HepG2 (cell line): ENCODE data around the gene PTGES3. TPM values are rescaled to one million over a fixed set of nuclear protein-coding genes. Genes with fewer than 3 reads are reported as not detected.

Experiments
- ETV6 ChIP-seq: sonication (generic); formaldehyde crosslinking; conservative IDR thresholded peaks from 2 replicates; pipeline ENCODE4 v1.4.0; 2020; ENCODE audit warnings: missing genetic modification reagents
- GATA4 ChIP-seq: sonication (generic); IDR thresholded peaks from 2 replicates; pipeline ENCODE4 v1.6.1; 2016; ENCODE audit warnings: antibody characterized with exemption, low read depth, borderline replicate concordance
- HDAC2 ChIP-seq: sonication (generic); formaldehyde crosslinking; IDR thresholded peaks from 2 replicates; pipeline ENCODE4 v1.4.0; 2020; ENCODE audit warnings: missing genetic modification reagents
- MED8 ChIP-seq: sonication (generic); formaldehyde crosslinking; IDR thresholded peaks from 2 replicates; pipeline ENCODE4 v1.8.1; 2023; ENCODE audit warnings: mild to moderate bottlenecking, missing genetic modification reagents; ENCODE audit not compliant: insufficient replicate concordance
- NR2F1 ChIP-seq, 2 experiments: fragments of 450-650 bp in 1 of 2; formaldehyde crosslinking in 1 of 2; IDR thresholded peaks; 2 replicates each; pipeline versions ENCODE4 v1.5.0 to v1.6.1; 2016 to 2020; ENCODE audit warnings: mild to moderate bottlenecking in 1 of 2, missing compliant biosample characterization in 1 of 2, missing genetic modification reagents in 1 of 2, moderate library complexity in 1 of 2
- POLR2G ChIP-seq: fragments of 200-400 bp; formaldehyde crosslinking; IDR thresholded peaks from 2 replicates; pipeline ENCODE4 v1.6.1; 2018; ENCODE audit warnings: mild to moderate bottlenecking, low read depth, low read length, moderate library complexity
- SIX4 ChIP-seq: sonication (generic); formaldehyde crosslinking; IDR thresholded peaks from 2 replicates; pipeline ENCODE4 v1.4.0; 2020; ENCODE audit warnings: missing genetic modification reagents
- SRSF9 ChIP-seq: fragments of 200-400 bp; formaldehyde crosslinking; IDR thresholded peaks from 2 replicates; pipeline ENCODE4 v1.6.1; 2018; ENCODE audit warnings: borderline replicate concordance, mild to moderate bottlenecking, low read depth, low read length; ENCODE audit not compliant: insufficient read depth, poor library complexity, severe bottlenecking
- ZFP37 ChIP-seq: sonication (generic); formaldehyde crosslinking; IDR thresholded peaks from 2 replicates; pipeline ENCODE4 v1.4.0; 2020; ENCODE audit warnings: missing genetic modification reagents, borderline replicate concordance
- ZHX2 ChIP-seq, 2 experiments: sonication (generic) in 1 of 2; formaldehyde crosslinking in 1 of 2; IDR thresholded peaks; 2 replicates each; pipeline versions ENCODE4 v1.6.1 to v1.9.0; 2014 to 2022; ENCODE audit warnings: antibody characterized with exemption in 1 of 2, borderline replicate concordance in 1 of 2, inconsistent platforms in 1 of 2, low read depth in 1 of 2, missing genetic modification reagents in 1 of 2
- ZNF264 ChIP-seq: sonication (generic); formaldehyde crosslinking; IDR thresholded peaks from 2 replicates; pipeline ENCODE4 v1.4.0; 2020; ENCODE audit warnings: missing genetic modification reagents
- ZNF367 ChIP-seq: sonication (generic); formaldehyde crosslinking; IDR thresholded peaks from 2 replicates; pipeline ENCODE4 v1.4.0; 2020; ENCODE audit warnings: missing genetic modification reagents, borderline replicate concordance
- ZNF761 ChIP-seq: sonication (generic); formaldehyde crosslinking; conservative IDR thresholded peaks from 2 replicates; pipeline ENCODE4 v1.4.0; 2020; ENCODE audit warnings: mild to moderate bottlenecking, missing genetic modification reagents
- ZNF878 ChIP-seq: sonication (generic); formaldehyde crosslinking; IDR thresholded peaks from 2 replicates; pipeline ENCODE4 v1.8.1; 2023; ENCODE audit warnings: mild to moderate bottlenecking, missing genetic modification reagents, moderate library complexity
- ZUFSP ChIP-seq: sonication (generic); formaldehyde crosslinking; IDR thresholded peaks from 2 replicates; pipeline ENCODE4 v1.9.0; 2021; ENCODE audit warnings: missing genetic modification reagents, mild to moderate bottlenecking, borderline replicate concordance
- polyA plus RNA-seq, 8 experiments: library from polyadenylated mRNA; depleted of rRNA in 3 of 8; stranded (reverse) in 7 of 8; unstranded in 1 of 8; fragments of >200 nt; fragmentation: Illumina TruSeq in 4 of 8; extraction: Trizol in 4 of 8; gene quantifications; 2 replicates each; pipeline versions ENCODE4 v1.2.1 to v1.2.3, GENCODE V29; 2011 to 2016; ENCODE audit warnings: low read depth in 4 of 8, missing spikeins in 1 of 8, mixed read lengths in 1 of 8; ENCODE audit not compliant: insufficient read depth in 1 of 8
- total RNA-seq, 5 experiments: library from RNA; depleted of rRNA; stranded (reverse); fragments of >200 nt; fragmentation: Illumina TruSeq; extraction: Trizol; gene quantifications; 2 replicates each; pipeline ENCODE4 v1.2.3, GENCODE V29; 2016; ENCODE audit warnings: low read depth in 1 of 5
- TF ChIP-seq, protein P1 (sequence below): IDR thresholded peaks from 2 replicates; pipeline ENCODE4 v1.6.1; 2012; ENCODE audit warnings: low read depth, low read length, improper control_type of control experiment

The PTGES3 gene
- total and polyA plus RNA-seq, 2 of the 13 experiments (the other 11 are each of a cell fraction or from before 2014, with no cell fraction given): 54.4 to 159 TPM

- no peak; the same call in 1 of the 2 replicates for TF ChIP-seq ZHX2 (IDR thresholded peaks at IDR 0.05; ENCODE audit: low read depth)
- no peak for TF ChIP-seq ZHX2 (CRISPR knock-in tag; IDR thresholded peaks at IDR 0.05; ENCODE audit: borderline replicate concordance)
- peak; percentile 99 for TF ChIP-seq POLR2G
- TF ChIP-seq, protein P1, sequence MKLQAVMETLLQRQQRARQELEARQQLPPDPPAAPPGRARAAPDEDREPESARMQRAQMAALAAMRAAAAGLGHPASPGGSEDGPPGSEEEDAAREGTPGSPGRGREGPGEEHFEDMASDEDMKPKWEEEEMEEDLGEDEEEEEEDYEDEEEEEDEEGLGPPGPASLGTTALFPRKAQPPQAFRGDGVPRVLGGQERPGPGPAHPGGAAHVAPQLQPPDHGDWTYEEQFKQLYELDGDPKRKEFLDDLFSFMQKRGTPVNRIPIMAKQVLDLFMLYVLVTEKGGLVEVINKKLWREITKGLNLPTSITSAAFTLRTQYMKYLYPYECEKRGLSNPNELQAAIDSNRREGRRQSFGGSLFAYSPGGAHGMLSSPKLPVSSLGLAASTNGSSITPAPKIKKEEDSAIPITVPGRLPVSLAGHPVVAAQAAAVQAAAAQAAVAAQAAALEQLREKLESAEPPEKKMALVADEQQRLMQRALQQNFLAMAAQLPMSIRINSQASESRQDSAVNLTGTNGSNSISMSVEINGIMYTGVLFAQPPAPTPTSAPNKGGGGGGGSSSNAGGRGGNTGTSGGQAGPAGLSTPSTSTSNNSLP: peak; percentile 56; the same call in 1 of the 2 replicates
- 0 out of 2 replicates have a peak, but pooled peaks have one; percentile 52 for TF ChIP-seq ZNF878 (CRISPR knock-in tag)
- no peak for TF ChIP-seq MED8 (CRISPR knock-in tag)
- TF ChIP-seq HDAC2 (CRISPR knock-in tag): peak; percentile 15; the same call in 1 of the 2 replicates
- TF ChIP-seq ZNF761: 0 out of 2 replicates have a peak, but pooled peaks have one; percentile 64
- no peak for TF ChIP-seq ZNF367
- TF ChIP-seq ZFP37: no peak; the same call in none of the 2 replicates
- TF ChIP-seq GATA4: peak; percentile 70
- no peak for TF ChIP-seq ETV6 (CRISPR knock-in tag)
- no peak for TF ChIP-seq SRSF9
- no peak for TF ChIP-seq ZUFSP (CRISPR knock-in tag)
- no peak for TF ChIP-seq SIX4
- TF ChIP-seq ZNF264 (CRISPR knock-in tag): no peak
- no peak for TF ChIP-seq NR2F1 (CRISPR knock-in tag; IDR thresholded peaks at IDR 0.05)
Observed at GRCh38 chr12:56645717-56646446, 42.2 kb downstream of the PTGES3 start, which contains the start of gene ATP5F1B (continued).
